Dedifferentiated amniotic fluid mesenchymal stem cell (primary cell): ENCODE results near the gene RBBP4.

Source experiments
- DNase-seq: peaks from one replicate; pipeline ENCODE4 v3.0.0-alpha.2; 2016; ENCODE audit errors: extremely low spot score

RBBP4 gene

GRCh38 chr1:32719681-32720275 is 68.8 kb downstream of the RBBP4 start:
- DNase-seq, result no peak

DNA sequence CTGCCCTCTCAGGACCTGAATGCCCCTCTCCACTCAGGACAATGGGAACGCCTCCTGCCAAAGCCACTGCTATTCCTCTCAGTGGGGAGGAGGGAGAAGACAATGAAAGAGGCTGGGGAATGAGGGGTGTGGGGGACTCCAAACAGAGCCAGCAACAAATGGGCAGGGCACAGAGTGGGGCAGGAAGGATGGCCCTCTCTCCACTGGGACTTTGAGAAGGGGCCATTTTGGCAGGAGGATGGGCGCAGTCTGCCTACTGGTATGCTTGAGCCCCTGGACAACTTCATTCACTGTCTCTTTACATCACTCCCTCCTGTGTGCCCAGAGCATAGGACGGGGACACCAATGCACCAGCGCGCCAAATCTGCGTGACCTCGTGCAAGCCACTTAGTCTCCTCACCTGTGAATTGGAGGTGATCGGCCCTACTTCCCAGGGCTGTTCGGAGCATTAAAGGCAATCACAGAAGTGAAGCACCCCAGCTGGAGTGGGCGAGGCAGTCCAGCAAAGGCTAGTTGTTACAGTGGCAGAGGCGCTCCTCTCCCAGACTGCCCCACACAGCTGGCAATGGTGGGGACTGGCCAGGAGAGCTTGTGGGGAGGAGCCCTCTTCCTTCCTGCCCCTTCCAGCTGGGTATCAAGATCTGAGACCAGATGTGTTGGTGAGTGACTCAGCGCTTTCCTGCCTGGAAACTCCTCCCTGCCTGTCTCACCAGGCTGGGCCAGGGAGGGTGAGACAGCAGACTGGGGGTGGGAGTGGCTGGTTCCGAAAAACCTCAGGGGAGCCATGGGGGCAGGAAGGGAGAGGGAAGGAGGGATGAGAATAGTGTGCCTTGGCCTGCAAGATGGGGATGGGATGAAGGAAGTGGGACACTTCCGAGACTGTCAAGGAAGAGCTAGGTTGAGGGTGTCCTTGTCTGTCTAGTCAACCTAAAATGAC is 73.9 kb downstream of the RBBP4 start:
- peak; percentile 83 for DNase-seq

DNA sequence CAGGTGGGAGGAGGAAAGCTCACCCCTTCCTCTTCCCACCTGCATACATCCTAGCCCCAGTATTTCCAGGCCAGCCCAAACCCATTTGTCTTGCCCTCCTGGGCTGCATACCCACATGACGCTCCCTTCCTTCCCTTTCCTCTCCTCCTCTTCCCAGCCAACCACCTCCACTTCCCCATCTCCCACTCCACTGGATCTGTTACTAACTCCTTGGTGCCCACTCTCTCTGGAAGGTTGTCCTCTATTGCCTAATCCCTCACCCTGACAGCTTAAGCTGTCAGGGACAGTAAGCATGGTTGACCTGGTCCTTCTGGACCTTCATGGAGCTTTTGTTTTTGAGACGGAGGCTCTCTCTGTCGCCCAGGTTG is 74.6 kb downstream of the RBBP4 start:
- no peak for DNase-seq

DNA sequence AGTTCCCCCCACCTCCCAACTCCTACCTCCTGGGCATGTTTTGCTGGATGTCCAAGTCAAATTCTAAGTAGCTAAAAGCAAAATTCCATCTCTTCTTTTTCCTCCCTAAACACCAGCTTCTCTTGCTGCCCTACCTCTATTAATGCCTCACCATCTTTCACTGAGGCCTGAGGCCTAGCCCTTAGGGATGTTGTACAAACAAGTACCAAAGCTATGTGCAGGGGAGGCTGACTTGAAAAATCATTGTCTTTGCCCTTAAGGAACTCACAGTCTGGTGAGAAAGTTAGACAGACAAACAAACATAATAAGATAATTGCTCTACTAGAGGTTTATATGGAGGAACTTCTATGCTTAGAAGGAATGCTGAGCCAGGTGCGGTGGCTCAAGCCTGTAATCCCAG is 76.9 kb downstream of the RBBP4 start:
- DNase-seq, result no peak

DNA sequence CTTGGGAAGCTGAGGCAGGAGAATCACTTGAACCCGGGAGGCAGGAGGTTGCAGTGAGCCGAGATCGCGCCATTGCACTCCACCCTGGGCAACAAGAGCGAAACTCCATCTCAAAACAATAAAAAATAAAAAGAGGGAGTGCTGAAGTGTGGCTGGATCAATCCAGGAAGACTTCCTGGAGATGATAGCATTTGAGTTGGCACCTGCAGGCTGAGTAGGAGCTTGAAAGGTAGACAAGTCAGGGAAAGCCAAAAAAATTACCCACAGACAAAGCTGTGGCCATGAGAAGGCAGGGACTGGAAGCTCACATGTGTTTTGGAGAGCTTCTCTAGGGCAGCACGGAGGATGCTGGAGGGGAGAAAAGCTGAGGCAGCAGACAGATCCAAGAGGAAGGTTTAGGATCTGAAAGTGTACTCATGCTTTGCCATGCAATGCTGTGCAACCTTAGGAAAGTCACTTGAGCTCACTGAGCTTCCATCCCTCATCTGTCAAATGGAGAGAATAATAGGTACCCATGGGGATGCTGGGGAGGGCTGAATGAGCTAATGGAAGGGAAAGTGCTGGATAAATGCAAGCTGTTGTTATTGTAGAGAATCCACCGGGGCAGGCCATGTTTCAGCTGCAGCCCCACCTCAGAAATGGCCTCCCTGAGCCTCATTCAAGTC is 77.5 kb downstream of the RBBP4 start:
- no peak for DNase-seq

DNA sequence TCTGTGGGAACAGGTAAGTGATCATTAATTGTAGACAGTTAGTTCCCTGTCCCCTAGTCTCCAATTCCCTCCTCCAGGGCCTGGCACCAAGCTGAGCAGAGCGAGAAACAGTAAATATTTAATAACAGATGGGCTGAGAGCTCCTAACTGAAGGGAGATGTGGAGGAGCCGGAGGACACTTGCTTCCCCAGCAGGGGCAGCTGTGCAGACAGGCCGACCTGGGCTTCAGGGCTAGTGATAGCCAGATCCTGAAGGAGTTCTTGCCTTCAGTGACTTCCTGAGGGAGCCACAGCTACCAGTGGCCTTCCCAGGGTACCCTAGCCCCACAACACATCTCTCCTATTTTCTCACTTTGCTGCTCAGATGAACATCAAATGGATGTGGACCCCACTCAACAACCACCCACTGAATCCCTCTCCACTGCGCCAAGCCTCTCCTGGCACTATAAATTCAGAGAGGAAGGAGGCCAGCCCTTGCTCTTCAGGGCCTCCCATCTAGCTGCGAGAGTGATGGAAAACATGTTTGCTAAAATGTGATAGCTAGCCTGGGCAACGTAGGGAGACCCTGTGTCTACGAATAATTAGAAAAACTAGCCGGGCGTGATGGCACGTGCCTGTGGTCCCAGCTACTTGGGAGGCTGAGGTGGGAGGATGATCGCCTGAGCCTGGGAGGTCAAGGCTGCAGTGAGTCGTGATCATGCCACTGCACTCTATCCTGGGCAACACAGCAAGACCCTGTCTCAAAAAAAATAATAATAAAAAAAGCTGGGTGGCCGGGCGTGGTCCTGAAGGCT is 78.4 kb downstream of the RBBP4 start:
- no peak for DNase-seq

- DNase-seq, result no peak
These were observed 82.7 kb downstream of the RBBP4 start for GRCh38 chr1:32733582-32734321.
